Transverse colon (tissue), 4 donors: ENCODE data around the gene FAM83G. TPM values are rescaled to one million over a fixed set of nuclear protein-coding genes. Genes with fewer than 3 reads are reported as not detected.

ENCODE experiments used
- DNase-seq: peaks from one replicate; pipeline ENCODE4 v3.0.0-alpha.2; 2019
- H3K27ac ChIP-seq, 4 donors: fragments of 200-600 bp; sonication (generic); 2 replicates each; pipeline ENCODE4 v1.5.1; 2016 to 2018; ENCODE audit warnings: inconsistent platforms in 4 of 4
- H3K27me3 ChIP-seq: fragments of 200-600 bp; sonication (generic); 2 replicates; pipeline ENCODE4 v1.5.1; 2017; ENCODE audit warnings: inconsistent platforms
- H3K36me3 ChIP-seq, 4 donors: fragments of 200-600 bp; sonication (generic); 2 replicates each; pipeline ENCODE4 v1.5.1; 2017 to 2019; ENCODE audit warnings: inconsistent platforms in 4 of 4
- H3K4me1 ChIP-seq, 4 donors: fragments of 200-600 bp; sonication (generic); 2 replicates each; pipeline ENCODE4 v1.5.1; 2017 to 2020; ENCODE audit warnings: inconsistent platforms in 4 of 4
- H3K4me3 ChIP-seq, 4 donors: fragments of 200-600 bp; sonication (generic); 1 replicate in 1 of 4; 2 replicates in 3 of 4; pipeline versions ENCODE4 v1.5.1 to v1.6.1; 2017 to 2019; ENCODE audit warnings: inconsistent platforms in 4 of 4
- H3K9me3 ChIP-seq, 2 donors: fragments of 200-600 bp; sonication (generic); 2 replicates each; pipeline ENCODE4 v1.5.1; 2017 to 2019; ENCODE audit warnings: inconsistent platforms in 2 of 2
- EP300 ChIP-seq: sonication (generic); formaldehyde crosslinking; IDR thresholded peaks from one replicate; pipeline ENCODE4 v1.6.1; 2017; ENCODE audit warnings: antibody characterized with exemption, low read depth
- POLR2A ChIP-seq: fragments of 450-650 bp; IDR thresholded peaks from one replicate; pipeline ENCODE4 v1.6.1; 2016; ENCODE audit warnings: antibody characterized with exemption, mild to moderate bottlenecking, moderate library complexity
- POLR2AphosphoS5 ChIP-seq, 3 donors: sonication (generic); formaldehyde crosslinking; IDR thresholded peaks; one replicate each; pipeline ENCODE4 v1.6.1; 2016; ENCODE audit warnings: antibody characterized with exemption in 3 of 3
- WGBS, 2 donors: methylation state at CpG; one replicate each; pipeline ENCODE4 v1.1.5; 2018; ENCODE audit warnings: low coverage in 1 of 2; 5-methylcytosine and 5-hydroxymethylcytosine counted together
- in situ Hi-C, 4 donors: fragments of 200-750 bp; cut with MboI; loops; one replicate each; pipeline versions ENCODE4 v1.15.0 to v1.15.1; 2017; ENCODE audit warnings: low sequenced_read_pairs in 3 of 4, low pct_ligation_motif_present in 1 of 4, low pct_unique_long_range_greater_than_20kb in 1 of 4
- intact Hi-C: fragments of 100-400 bp; cut with DNase I; formaldehyde crosslinking; loops from one replicate; pipeline ENCODE4 v1.15.1; 2023; ENCODE audit warnings: low total_unique reads
- total RNA-seq, 4 donors: library from RNA; depleted of rRNA; stranded (reverse); fragments of >200 nt; gene quantifications; one replicate each; pipeline ENCODE4 v1.1.0, GENCODE V29; 2016
- TF ChIP-seq, protein P1 (sequence below), 5 experiments: fragments of 200-600 bp in 3 of 5; fragments of 450-650 bp in 2 of 5; sonication (generic) in 3 of 5; IDR thresholded peaks; 1 replicate in 2 of 5; 2 replicates in 3 of 5; pipeline ENCODE4 v1.5.1; 2016 to 2017; ENCODE audit warnings: antibody characterized with exemption in 5 of 5, inconsistent platforms in 3 of 5, mild to moderate bottlenecking in 2 of 5, moderate library complexity in 1 of 5

The FAM83G gene
- total RNA-seq, 4 donors from 2014 or later: 33.6 to 75.6 (median 39.4) TPM

DNA sequence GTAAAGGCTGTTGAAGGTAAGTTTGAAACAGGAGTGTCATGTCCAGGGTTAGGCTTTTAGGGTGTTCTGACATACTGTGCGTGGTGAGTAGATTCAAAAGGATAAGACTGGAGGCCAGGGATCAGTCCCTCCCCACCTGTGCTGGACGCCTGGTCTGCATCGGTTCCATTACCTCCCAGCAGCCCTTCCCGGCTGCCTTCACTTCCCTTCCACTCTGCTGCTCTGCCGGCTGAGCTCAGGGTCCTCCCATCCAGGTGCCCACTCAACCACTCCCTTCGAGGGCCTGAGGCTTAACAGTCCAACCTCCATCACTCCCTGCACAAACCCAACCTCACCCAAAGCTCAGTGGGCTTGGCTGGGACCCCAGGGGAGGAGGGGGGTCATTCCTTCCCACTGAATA is 56.7 kb downstream of the FAM83G start:
- intact Hi-C loops (no loop called here), in situ Hi-C loops (no loop called here)

DNA sequence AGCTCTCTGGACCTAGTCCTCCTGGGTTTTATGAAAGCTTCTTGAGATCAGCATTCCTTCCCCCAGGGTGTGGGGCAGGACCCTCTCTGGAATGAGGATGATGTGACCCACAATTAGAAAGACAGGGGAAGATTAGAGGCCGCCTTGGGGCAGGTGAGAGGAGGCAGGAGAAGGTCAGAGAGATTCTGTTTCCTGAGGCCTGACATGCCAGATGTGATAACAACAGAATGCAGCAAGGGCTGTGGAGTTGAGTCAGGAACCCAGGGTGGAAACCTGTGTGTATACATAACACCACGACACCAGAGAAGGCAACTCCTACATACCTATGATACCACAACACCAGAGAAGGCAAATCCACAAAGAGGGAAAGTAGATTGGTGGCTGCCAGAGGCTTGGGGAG is 58.0 kb downstream of the FAM83G start:
- no peak for TF ChIP-seq EP300
- no peak for TF ChIP-seq POLR2AphosphoS5 (IDR thresholded peaks at IDR 0.05)
- no peak for TF ChIP-seq POLR2A
- TF ChIP-seq, protein P1, sequence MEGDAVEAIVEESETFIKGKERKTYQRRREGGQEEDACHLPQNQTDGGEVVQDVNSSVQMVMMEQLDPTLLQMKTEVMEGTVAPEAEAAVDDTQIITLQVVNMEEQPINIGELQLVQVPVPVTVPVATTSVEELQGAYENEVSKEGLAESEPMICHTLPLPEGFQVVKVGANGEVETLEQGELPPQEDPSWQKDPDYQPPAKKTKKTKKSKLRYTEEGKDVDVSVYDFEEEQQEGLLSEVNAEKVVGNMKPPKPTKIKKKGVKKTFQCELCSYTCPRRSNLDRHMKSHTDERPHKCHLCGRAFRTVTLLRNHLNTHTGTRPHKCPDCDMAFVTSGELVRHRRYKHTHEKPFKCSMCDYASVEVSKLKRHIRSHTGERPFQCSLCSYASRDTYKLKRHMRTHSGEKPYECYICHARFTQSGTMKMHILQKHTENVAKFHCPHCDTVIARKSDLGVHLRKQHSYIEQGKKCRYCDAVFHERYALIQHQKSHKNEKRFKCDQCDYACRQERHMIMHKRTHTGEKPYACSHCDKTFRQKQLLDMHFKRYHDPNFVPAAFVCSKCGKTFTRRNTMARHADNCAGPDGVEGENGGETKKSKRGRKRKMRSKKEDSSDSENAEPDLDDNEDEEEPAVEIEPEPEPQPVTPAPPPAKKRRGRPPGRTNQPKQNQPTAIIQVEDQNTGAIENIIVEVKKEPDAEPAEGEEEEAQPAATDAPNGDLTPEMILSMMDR (IDR thresholded peaks at IDR 0.05): no peak
- no peak overlapping the region for H3K4me3 ChIP-seq
- 60 to 70% methylated on average over 1 to 2 of the region's 2 CpGs for WGBS, 2 donors
- H3K4me1 ChIP-seq: no peaks in the 10 kb centered on the region
- no peak for DNase-seq
- H3K36me3 ChIP-seq: no peaks in the 10 kb centered on the region
- intact Hi-C loops: no loop called here
- H3K27me3 ChIP-seq: no peaks in the 10 kb centered on the region
- H3K27ac ChIP-seq: no peak overlapping the region
- no peaks in the 10 kb centered on the region for H3K9me3 ChIP-seq
- in situ Hi-C loops: no loop called here

More for the DNA sequence above, 56.7 kb downstream of the FAM83G start:
- Histone ChIP-seq H3K27me3 (no peaks in the 10 kb centered on the region), H3K9me3 (no peaks in the 10 kb centered on the region), H3K4me1 (no peaks in the 10 kb centered on the region), H3K4me3 (no peak overlapping the region), H3K36me3 (no peaks in the 10 kb centered on the region), H3K27ac (no peak overlapping the region)
- TF ChIP-seq, protein P1 (IDR thresholded peaks at IDR 0.05): no peak
- TF ChIP-seq POLR2A (no peak), EP300 (no peak), POLR2AphosphoS5 (IDR thresholded peaks at IDR 0.05) (no peak)
- WGBS, 2 donors: 40 to 79% methylated on average over 2 to 6 of the region's 6 CpGs
- no peak for DNase-seq

DNA sequence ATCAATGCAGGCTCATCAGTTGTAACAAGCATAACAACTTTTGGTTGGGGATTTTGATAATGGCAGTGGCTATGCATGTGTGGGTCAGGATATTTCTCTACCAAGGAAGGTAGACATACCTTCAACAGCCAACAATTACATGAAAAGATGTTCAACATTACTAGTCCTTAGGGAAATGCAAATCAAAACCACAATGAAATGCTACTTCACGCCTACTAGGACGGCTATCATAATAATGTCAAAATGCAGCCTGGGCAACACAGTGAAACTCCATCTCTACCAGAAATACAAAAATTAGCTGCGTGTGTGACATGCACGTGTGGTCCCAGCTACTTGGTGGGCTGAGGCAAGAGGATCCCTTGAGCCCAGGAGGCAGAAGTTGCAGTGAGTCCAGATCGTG is 59.9 kb downstream of the FAM83G start:
- Histone ChIP-seq H3K4me3 (no peak overlapping the region), H3K27ac (no peak overlapping the region), H3K27me3 (no peaks in the 10 kb centered on the region), H3K36me3 (no peaks in the 10 kb centered on the region), H3K9me3 (no peaks in the 10 kb centered on the region), H3K4me1 (no peaks in the 10 kb centered on the region)
- intact Hi-C loops: no loop called here
- in situ Hi-C loops: no loop called here
- 79 to 89% methylated on average over 5 of the region's 5 CpGs for WGBS, 2 donors
- DNase-seq: no peak
- TF ChIP-seq POLR2A (no peak), POLR2AphosphoS5 (IDR thresholded peaks at IDR 0.05) (no peak), EP300 (no peak)
- TF ChIP-seq, protein P1 (IDR thresholded peaks at IDR 0.05): no peak

DNA sequence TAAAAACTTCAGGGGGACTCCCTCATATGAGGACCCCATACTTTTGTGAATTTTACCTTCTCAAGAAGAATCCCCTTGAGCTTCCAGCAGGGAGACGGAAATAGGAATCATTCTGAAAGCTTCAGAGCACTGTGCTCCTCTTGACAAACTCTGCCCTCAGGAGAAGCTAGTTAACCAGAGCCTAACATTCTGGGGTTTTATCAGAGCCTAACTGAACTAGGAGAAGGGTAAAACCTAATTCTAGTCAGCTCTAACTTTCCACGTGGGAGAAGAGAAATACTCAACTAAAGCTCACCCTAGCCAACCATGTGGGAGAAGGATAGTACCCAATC is 65.9 kb downstream of the FAM83G start:
- in situ Hi-C loops: no loop called here
- WGBS, 2 donors: 11 to 36% methylated on average over 1 to 2 of the region's 2 CpGs
- Histone ChIP-seq H3K4me1 (peaks cover 0 to 8% (median 2%) of the 10 kb centered on the region in 4 donors), H3K9me3 (no peaks in the 10 kb centered on the region), H3K36me3 (no peaks in the 10 kb centered on the region), H3K27me3 (no peaks in the 10 kb centered on the region), H3K27ac (peak overlapping the region in 2 of 4 donors; percentile 5 to 29), H3K4me3 (no peak overlapping the region)
- TF ChIP-seq POLR2A (no peak), POLR2AphosphoS5 (IDR thresholded peaks at IDR 0.05) (no peak), EP300 (no peak)
- TF ChIP-seq, protein P1 (IDR thresholded peaks at IDR 0.05): no peak
- intact Hi-C loops: loop anchor here (5.0 kb wide), 1 partner anchor 1916 kb away; no protein-coding TSS in a partner anchor
- no peak for DNase-seq
